ENCODE data around the gene CSTF1.
A peak's percentile ranks its signal among the peaks of the same experiment; 100 is the strongest.

Gene CSTF1

GRCh38 chr20:56392132-56392880 lies at the start of gene CSTF1, which contains the start of gene AURKA:
TSS of gene CSTF1 (plus strand) at chr20:56392645. CDS start at chr20:56395553, 2,908 bp downstream.
TSS of gene AURKA (minus strand) at chr20:56392215. CDS start at chr20:56388197, 4,018 bp downstream.
- peak within 1 kb of the TSS; percentile 49 for H2AFZ ChIP-seq (ENCODE audit: low read depth, low read length, severe bottlenecking)
- H4K20me1 ChIP-seq (ENCODE audit: low read depth, low read length) = no peaks in the 10 kb centered on the region
- H3K79me2 ChIP-seq (ENCODE audit: insufficient read depth, low read length) = peaks cover 75% of the 10 kb centered on the region
- peak within 1 kb of the TSS; percentile 99 for H3K4me3 ChIP-seq (ENCODE audit: insufficient read depth, low read length, poor library complexity, severe bottlenecking)
- peak within 1 kb of the TSS; percentile 93 for H3K9ac ChIP-seq (ENCODE audit: low read length)
- peak within 1 kb of the TSS; percentile 86 for H3K27ac ChIP-seq (ENCODE audit: low read depth, low read length)
- peaks cover 32% of the 10 kb centered on the region for H3K36me3 ChIP-seq (ENCODE audit: low read length)
- H3K4me2 ChIP-seq (ENCODE audit: low read depth, low read length, poor library complexity, severe bottlenecking) = peak within 1 kb of the TSS; percentile 98
- no peaks in the 10 kb centered on the region for H3K9me3 ChIP-seq (ENCODE audit: insufficient read depth, low read length)
- H3F3A ChIP-seq (ENCODE audit: insufficient read depth) = no peaks in the 10 kb centered on the region
- TF ChIP-seq EZH2phosphoT487 (conservative IDR thresholded peaks at IDR 0.05; ENCODE audit: low read length) (no peak), CTCF (IDR thresholded peaks at IDR 0.05; ENCODE audit: insufficient read depth, low read length, poor library complexity, severe bottlenecking) (no peak)
- H3K9me2 ChIP-seq (replicated peaks; ENCODE audit: insufficient read depth, low read length) = no peaks in the 10 kb centered on the region
- H3K27me3 ChIP-seq (ENCODE audit: low read length) = no peaks in the 10 kb centered on the region

- Histone ChIP-seq H2AFZ (ENCODE audit: low read depth, low read length, severe bottlenecking) (no peak overlapping the region), H3F3A (ENCODE audit: insufficient read depth) (no peaks in the 10 kb centered on the region)
- TF ChIP-seq EZH2phosphoT487 (conservative IDR thresholded peaks at IDR 0.05; ENCODE audit: low read length) (no peak), CTCF (IDR thresholded peaks at IDR 0.05; ENCODE audit: insufficient read depth, low read length, poor library complexity, severe bottlenecking) (no peak)
Observed at GRCh38 chr20:56342783-56343182, 49.7 kb upstream of the CSTF1 start.

GRCh38 chr20:56343861-56344381 lies 48.5 kb upstream of the CSTF1 start:
- Histone ChIP-seq H3K27me3 (ENCODE audit: low read length) (no peaks in the 10 kb centered on the region), H3K79me2 (ENCODE audit: insufficient read depth, low read length) (no peaks in the 10 kb centered on the region), H3K9me2 (replicated peaks; ENCODE audit: insufficient read depth, low read length) (no peaks in the 10 kb centered on the region), H2AFZ (ENCODE audit: low read depth, low read length, severe bottlenecking) (no peak overlapping the region), H3K36me3 (ENCODE audit: low read length) (no peaks in the 10 kb centered on the region), H3K9ac (ENCODE audit: low read length) (no peak overlapping the region), H3F3A (ENCODE audit: insufficient read depth) (no peaks in the 10 kb centered on the region), H3K4me3 (ENCODE audit: insufficient read depth, low read length, poor library complexity, severe bottlenecking) (no peak overlapping the region), H3K9me3 (ENCODE audit: insufficient read depth, low read length) (no peaks in the 10 kb centered on the region), H4K20me1 (ENCODE audit: low read depth, low read length) (no peaks in the 10 kb centered on the region), H3K27ac (ENCODE audit: low read depth, low read length) (no peak overlapping the region), H3K4me2 (ENCODE audit: low read depth, low read length, poor library complexity, severe bottlenecking) (no peak overlapping the region)
- TF ChIP-seq CTCF (IDR thresholded peaks at IDR 0.05; ENCODE audit: insufficient read depth, low read length, poor library complexity, severe bottlenecking) = peak; percentile 34
- TF ChIP-seq EZH2phosphoT487 (conservative IDR thresholded peaks at IDR 0.05; ENCODE audit: low read length) = no peak

More at GRCh38 chr20:56342783-56343182, 49.7 kb upstream of the CSTF1 start:
- no peaks in the 10 kb centered on the region for H3K36me3 ChIP-seq (ENCODE audit: low read length)
- H3K4me2 ChIP-seq (ENCODE audit: low read depth, low read length, poor library complexity, severe bottlenecking) = no peak overlapping the region
- H3K27me3 ChIP-seq (ENCODE audit: low read length) = no peaks in the 10 kb centered on the region
- no peak overlapping the region for H3K9ac ChIP-seq (ENCODE audit: low read length)
- no peaks in the 10 kb centered on the region for H3K9me2 ChIP-seq (replicated peaks; ENCODE audit: insufficient read depth, low read length)
- H4K20me1 ChIP-seq (ENCODE audit: low read depth, low read length) = no peaks in the 10 kb centered on the region
- H3K9me3 ChIP-seq (ENCODE audit: insufficient read depth, low read length) = no peaks in the 10 kb centered on the region
- H3K79me2 ChIP-seq (ENCODE audit: insufficient read depth, low read length) = no peaks in the 10 kb centered on the region
- H3K27ac ChIP-seq (ENCODE audit: low read depth, low read length) = no peak overlapping the region
- H3K4me3 ChIP-seq (ENCODE audit: insufficient read depth, low read length, poor library complexity, severe bottlenecking) = no peak overlapping the region

Measured in SU-DHL-6 (cell line).